MM.1S (cell line): ENCODE data around the gene ELK3.

Experiments
- DNase-seq: peaks from one replicate; pipeline ENCODE4 v3.0.0-alpha.2; 2015
- H2AFZ ChIP-seq: fragments of 300-600 bp; sonication (generic); 2 replicates; pipeline ENCODE4 v1.6.0; 2016; ENCODE audit warnings: antibody characterized with exemption, low read length
- H3F3A ChIP-seq: fragments of 300-600 bp; sonication (generic); 2 replicates; pipeline ENCODE4 v1.6.1; 2016; ENCODE audit warnings: mild to moderate bottlenecking, antibody characterized with exemption, low read length, moderate library complexity, mixed read lengths; ENCODE audit not compliant: insufficient read depth
- H3K27ac ChIP-seq: fragments of 300-600 bp; sonication (generic); 2 replicates; pipeline ENCODE4 v1.5.1; 2016; ENCODE audit warnings: mild to moderate bottlenecking, low read length
- H3K27me3 ChIP-seq: fragments of 300-600 bp; sonication (generic); replicated peaks from 2 replicates; pipeline ENCODE4 v1.6.0; 2016; ENCODE audit warnings: low read length; ENCODE audit not compliant: insufficient read depth
- H3K36me3 ChIP-seq: fragments of 300-600 bp; sonication (generic); replicated peaks from 2 replicates; pipeline ENCODE4 v1.6.1; 2016; ENCODE audit warnings: mild to moderate bottlenecking, low read length, mixed read lengths; ENCODE audit not compliant: insufficient read depth
- H3K4me1 ChIP-seq: fragments of 300-600 bp; sonication (generic); 2 replicates; pipeline ENCODE4 v1.6.1; 2016; ENCODE audit warnings: low read length, mixed read lengths
- H3K4me2 ChIP-seq: fragments of 300-600 bp; sonication (generic); 2 replicates; pipeline ENCODE4 v1.6.0; 2016; ENCODE audit warnings: low read depth, low read length
- H3K4me3 ChIP-seq: fragments of 300-600 bp; sonication (generic); 2 replicates; pipeline ENCODE4 v1.5.1; 2016; ENCODE audit warnings: low read length, mixed read lengths
- H3K79me2 ChIP-seq: fragments of 300-600 bp; sonication (generic); 2 replicates; pipeline ENCODE4 v1.6.1; 2016; ENCODE audit warnings: mixed run types, low read length, mixed read lengths
- H3K9ac ChIP-seq: fragments of 300-600 bp; sonication (generic); 2 replicates; pipeline ENCODE4 v1.6.1; 2016; ENCODE audit warnings: low read length, mixed read lengths
- H3K9me2 ChIP-seq: fragments of 300-600 bp; sonication (generic); replicated peaks from 2 replicates; pipeline ENCODE4 v1.6.1; 2016; ENCODE audit warnings: mild to moderate bottlenecking, low read length, mixed read lengths; ENCODE audit not compliant: insufficient read depth
- H3K9me3 ChIP-seq: fragments of 300-600 bp; sonication (generic); replicated peaks from 2 replicates; pipeline ENCODE4 v1.6.1; 2016; ENCODE audit warnings: mild to moderate bottlenecking, low read length, mixed read lengths; ENCODE audit not compliant: insufficient read depth
- H4K20me1 ChIP-seq: fragments of 300-600 bp; sonication (generic); 2 replicates; pipeline ENCODE4 v1.6.1; 2016; ENCODE audit warnings: mild to moderate bottlenecking, low read length, moderate library complexity, mixed read lengths; ENCODE audit not compliant: insufficient read depth
- EZH2 ChIP-seq: fragments of 300-600 bp; sonication (generic); optimal IDR thresholded peaks from 2 replicates; pipeline ENCODE3; 2017; ENCODE audit warnings: low read depth, mild to moderate bottlenecking, antibody characterized with exemption, low read length, mixed read lengths
- EZH2phosphoT487 ChIP-seq: fragments of 300-600 bp; sonication (generic); IDR thresholded peaks from 2 replicates; pipeline ENCODE4 v1.6.1; 2018; ENCODE audit warnings: antibody characterized with exemption, low read length
- TF ChIP-seq, protein P1 (sequence below): fragments of 300-600 bp; sonication (generic); IDR thresholded peaks from 2 replicates; pipeline ENCODE4 v1.5.1; 2016; ENCODE audit warnings: antibody characterized with exemption, low read length, mixed read lengths

Gene ELK3

DNA sequence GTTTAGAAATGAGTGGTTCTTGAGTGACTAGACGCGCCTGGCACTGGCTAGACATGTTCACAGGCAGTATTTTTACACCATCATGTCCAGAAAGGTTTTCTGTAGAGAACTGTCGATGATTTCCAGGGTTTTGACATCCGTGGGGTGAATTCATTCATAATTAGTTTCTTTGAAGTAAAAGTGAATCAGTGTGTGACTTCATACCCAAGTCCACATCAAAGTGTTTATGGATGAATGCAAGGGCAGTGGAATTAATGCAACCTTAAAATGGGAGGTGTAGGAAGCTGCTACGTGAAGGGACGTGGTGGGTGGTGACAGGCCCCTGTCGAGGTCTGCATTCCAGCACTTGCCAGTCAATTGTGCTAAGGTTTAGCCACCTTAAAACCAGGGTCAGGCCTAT is 38.4 kb upstream of the ELK3 start:
- H3K9me2 ChIP-seq = no peaks in the 10 kb centered on the region
- no peak overlapping the region for H3K27ac ChIP-seq
- H3K79me2 ChIP-seq = no peaks in the 10 kb centered on the region
- H2AFZ ChIP-seq = no peak overlapping the region
- TF ChIP-seq, protein P1, sequence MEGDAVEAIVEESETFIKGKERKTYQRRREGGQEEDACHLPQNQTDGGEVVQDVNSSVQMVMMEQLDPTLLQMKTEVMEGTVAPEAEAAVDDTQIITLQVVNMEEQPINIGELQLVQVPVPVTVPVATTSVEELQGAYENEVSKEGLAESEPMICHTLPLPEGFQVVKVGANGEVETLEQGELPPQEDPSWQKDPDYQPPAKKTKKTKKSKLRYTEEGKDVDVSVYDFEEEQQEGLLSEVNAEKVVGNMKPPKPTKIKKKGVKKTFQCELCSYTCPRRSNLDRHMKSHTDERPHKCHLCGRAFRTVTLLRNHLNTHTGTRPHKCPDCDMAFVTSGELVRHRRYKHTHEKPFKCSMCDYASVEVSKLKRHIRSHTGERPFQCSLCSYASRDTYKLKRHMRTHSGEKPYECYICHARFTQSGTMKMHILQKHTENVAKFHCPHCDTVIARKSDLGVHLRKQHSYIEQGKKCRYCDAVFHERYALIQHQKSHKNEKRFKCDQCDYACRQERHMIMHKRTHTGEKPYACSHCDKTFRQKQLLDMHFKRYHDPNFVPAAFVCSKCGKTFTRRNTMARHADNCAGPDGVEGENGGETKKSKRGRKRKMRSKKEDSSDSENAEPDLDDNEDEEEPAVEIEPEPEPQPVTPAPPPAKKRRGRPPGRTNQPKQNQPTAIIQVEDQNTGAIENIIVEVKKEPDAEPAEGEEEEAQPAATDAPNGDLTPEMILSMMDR = no peak
- no peak for TF ChIP-seq EZH2phosphoT487
- no peak for TF ChIP-seq EZH2
- no peak for DNase-seq
- H3F3A ChIP-seq = no peaks in the 10 kb centered on the region
- no peak overlapping the region for H3K9ac ChIP-seq
- H3K4me2 ChIP-seq = no peak overlapping the region
- no peaks in the 10 kb centered on the region for H3K4me1 ChIP-seq
- no peaks in the 10 kb centered on the region for H3K27me3 ChIP-seq
- H3K4me3 ChIP-seq = no peak overlapping the region
- no peaks in the 10 kb centered on the region for H3K36me3 ChIP-seq
- no peaks in the 10 kb centered on the region for H3K9me3 ChIP-seq
- no peaks in the 10 kb centered on the region for H4K20me1 ChIP-seq

GRCh38 chr12:96156211-96156610 is 38.0 kb upstream of the ELK3 start:
- Histone ChIP-seq H3K27me3 (no peaks in the 10 kb centered on the region), H3K9me2 (no peaks in the 10 kb centered on the region), H3K4me1 (no peaks in the 10 kb centered on the region), H3K27ac (no peak overlapping the region), H4K20me1 (no peaks in the 10 kb centered on the region), H2AFZ (no peak overlapping the region), H3K9ac (no peak overlapping the region), H3K4me3 (no peak overlapping the region), H3K36me3 (no peaks in the 10 kb centered on the region), H3K79me2 (no peaks in the 10 kb centered on the region), H3K4me2 (no peak overlapping the region), H3F3A (no peaks in the 10 kb centered on the region), H3K9me3 (no peaks in the 10 kb centered on the region)
- TF ChIP-seq EZH2 (no peak), EZH2phosphoT487 (no peak)
- TF ChIP-seq, protein P1 = no peak
- no peak for DNase-seq

- H3K36me3 ChIP-seq = no peaks in the 10 kb centered on the region
Observed at GRCh38 chr12:96157427-96157826, 36.7 kb upstream of the ELK3 start.

More at GRCh38 chr12:96157427-96157826, 36.7 kb upstream of the ELK3 start:
- Histone ChIP-seq H2AFZ (no peak overlapping the region), H3K4me3 (no peak overlapping the region), H3K27me3 (no peaks in the 10 kb centered on the region), H3F3A (no peaks in the 10 kb centered on the region), H3K27ac (no peak overlapping the region), H3K9me2 (no peaks in the 10 kb centered on the region), H3K79me2 (no peaks in the 10 kb centered on the region), H3K9ac (no peak overlapping the region), H3K9me3 (no peaks in the 10 kb centered on the region), H3K4me2 (no peak overlapping the region), H4K20me1 (no peaks in the 10 kb centered on the region), H3K4me1 (no peaks in the 10 kb centered on the region)
- no peak for DNase-seq
- TF ChIP-seq EZH2phosphoT487 (no peak), EZH2 (no peak)
- TF ChIP-seq, protein P1 = no peak
